HL-60 (cell line): ENCODE data around the gene FTO.

ENCODE experiments used
- CTCF ChIP-seq: IDR thresholded peaks from one replicate; pipeline ENCODE4 v1.5.1; 2011; ENCODE audit warnings: low read length, control low read depth, inconsistent platforms; ENCODE audit not compliant: insufficient read depth
- GABPA ChIP-seq: IDR thresholded peaks from 2 replicates; pipeline ENCODE4 v1.6.1; 2012; ENCODE audit warnings: low read depth
- POLR2AphosphoS5 ChIP-seq: IDR thresholded peaks from 2 replicates; pipeline ENCODE4 v1.6.1; 2012; ENCODE audit warnings: low read depth
- REST ChIP-seq: IDR thresholded peaks from 2 replicates; pipeline ENCODE4 v1.6.1; 2012; ENCODE audit warnings: low read depth; ENCODE audit not compliant: insufficient replicate concordance

- TF ChIP-seq CTCF = no peak
- no peak for TF ChIP-seq GABPA
- no peak for TF ChIP-seq REST
- TF ChIP-seq POLR2AphosphoS5 = no peak
Measured at GRCh38 chr16:54090602-54091001, 386.6 kb downstream of the FTO start.
